Activated naive CD8-positive, alpha-beta T cell (primary cell): ENCODE results near the gene LRRTM4.
"Not testable (repeated sequence)": the region's sequence is repeated elsewhere in the genome, so short reads cannot be mapped to it uniquely, and the experiment has no call there.

Experiments used
- H3K27ac Mint-ChIP-seq: one replicate; pipeline ENCODE4 v1.8.0; 2021; ENCODE audit warnings: mixed read lengths
- H3K27me3 Mint-ChIP-seq: one replicate; pipeline ENCODE4 v1.8.0; 2021; ENCODE audit warnings: mixed read lengths
- H3K36me3 Mint-ChIP-seq: one replicate; pipeline ENCODE4 v1.8.0; 2021; ENCODE audit warnings: mixed read lengths
- H3K4me1 Mint-ChIP-seq: one replicate; pipeline ENCODE4 v1.8.0; 2021; ENCODE audit warnings: low read depth, mixed read lengths
- H3K4me3 Mint-ChIP-seq: one replicate; pipeline ENCODE4 v1.8.0; 2021; ENCODE audit warnings: mild to moderate bottlenecking, mixed read lengths
- H3K9me3 Mint-ChIP-seq: one replicate; pipeline ENCODE4 v1.8.0; 2021; ENCODE audit warnings: low read depth, mixed read lengths

The LRRTM4 gene

GRCh38 chr2:77127345-77127744, 394.8 kb downstream of the LRRTM4 start:
- H3K27me3 Mint-ChIP-seq = no peaks in the 10 kb centered on the region
- no peaks in the 10 kb centered on the region for H3K36me3 Mint-ChIP-seq
- H3K9me3 Mint-ChIP-seq = peaks cover 4% of the 10 kb centered on the region
- H3K4me1 Mint-ChIP-seq = no peaks in the 10 kb centered on the region
- no peak overlapping the region for H3K4me3 Mint-ChIP-seq
- H3K27ac Mint-ChIP-seq = no peak overlapping the region

GRCh38 chr2:77121518-77121917, 400.7 kb downstream of the LRRTM4 start:
- no peak overlapping the region for H3K4me3 Mint-ChIP-seq
- no peaks in the 10 kb centered on the region for H3K36me3 Mint-ChIP-seq
- no peaks in the 10 kb centered on the region for H3K27me3 Mint-ChIP-seq
- H3K4me1 Mint-ChIP-seq = no peaks in the 10 kb centered on the region
- H3K9me3 Mint-ChIP-seq = peaks cover 17% of the 10 kb centered on the region
- H3K27ac Mint-ChIP-seq = no peak overlapping the region

- Mint-ChIP-seq H3K4me3 (no peak overlapping the region), H3K36me3 (no peaks in the 10 kb centered on the region), H3K27me3 (no peaks in the 10 kb centered on the region), H3K4me1 (no peaks in the 10 kb centered on the region), H3K9me3 (peaks cover 22% of the 10 kb centered on the region), H3K27ac (no peak overlapping the region)
Observed at GRCh38 chr2:77119333-77119732, 402.8 kb downstream of the LRRTM4 start.

GRCh38 chr2:77108915-77109314, 413.3 kb downstream of the LRRTM4 start:
- Mint-ChIP-seq H3K27me3 (no peaks in the 10 kb centered on the region), H3K4me3 (no peak overlapping the region), H3K9me3 (peaks cover 16% of the 10 kb centered on the region), H3K36me3 (no peaks in the 10 kb centered on the region), H3K27ac (no peak overlapping the region), H3K4me1 (no peaks in the 10 kb centered on the region)

- H3K9me3 Mint-ChIP-seq = peaks cover 22% of the 10 kb centered on the region
- no peaks in the 10 kb centered on the region for H3K27me3 Mint-ChIP-seq
Observed at GRCh38 chr2:77105008-77105407, 417.2 kb downstream of the LRRTM4 start.

GRCh38 chr2:77104554-77104953, 417.6 kb downstream of the LRRTM4 start:
- Mint-ChIP-seq H3K36me3 (no peaks in the 10 kb centered on the region), H3K27me3 (no peaks in the 10 kb centered on the region), H3K9me3 (peaks cover 24% of the 10 kb centered on the region), H3K27ac (no peak overlapping the region), H3K4me1 (no peaks in the 10 kb centered on the region), H3K4me3 (no peak overlapping the region)

More at GRCh38 chr2:77105008-77105407, 417.2 kb downstream of the LRRTM4 start:
- H3K4me3 Mint-ChIP-seq = no peak overlapping the region
- no peak overlapping the region for H3K27ac Mint-ChIP-seq
- no peaks in the 10 kb centered on the region for H3K36me3 Mint-ChIP-seq
- H3K4me1 Mint-ChIP-seq = no peaks in the 10 kb centered on the region

GRCh38 chr2:77102927-77103326, 419.2 kb downstream of the LRRTM4 start:
- Mint-ChIP-seq H3K4me1 (no peaks in the 10 kb centered on the region), H3K27ac (no peak overlapping the region), H3K27me3 (no peaks in the 10 kb centered on the region), H3K9me3 (peaks cover 18% of the 10 kb centered on the region), H3K4me3 (no peak overlapping the region), H3K36me3 (no peaks in the 10 kb centered on the region)

- Mint-ChIP-seq H3K4me3 (no peak overlapping the region), H3K4me1 (no peaks in the 10 kb centered on the region), H3K36me3 (no peaks in the 10 kb centered on the region), H3K27me3 (no peaks in the 10 kb centered on the region), H3K9me3 (peaks cover 23% of the 10 kb centered on the region), H3K27ac (no peak overlapping the region)
Observed at GRCh38 chr2:77101796-77102452, 420.3 kb downstream of the LRRTM4 start.

- no peak overlapping the region for H3K27ac Mint-ChIP-seq
- H3K9me3 Mint-ChIP-seq = peaks cover 19% of the 10 kb centered on the region
- H3K27me3 Mint-ChIP-seq = no peaks in the 10 kb centered on the region
- H3K4me3 Mint-ChIP-seq = no peak overlapping the region
- H3K4me1 Mint-ChIP-seq = no peaks in the 10 kb centered on the region
- no peaks in the 10 kb centered on the region for H3K36me3 Mint-ChIP-seq
Observed at GRCh38 chr2:77099961-77100360, 422.2 kb downstream of the LRRTM4 start.

- not testable (repeated sequence) for H3K27me3 Mint-ChIP-seq, H3K36me3 Mint-ChIP-seq, H3K4me3 Mint-ChIP-seq, H3K27ac Mint-ChIP-seq, H3K9me3 Mint-ChIP-seq, H3K4me1 Mint-ChIP-seq
Observed at GRCh38 chr2:77095525-77095924, 426.7 kb downstream of the LRRTM4 start.

GRCh38 chr2:77095096-77095495, 427.1 kb downstream of the LRRTM4 start:
- Mint-ChIP-seq H3K27me3 (no peaks in the 10 kb centered on the region), H3K36me3 (no peaks in the 10 kb centered on the region), H3K9me3 (peaks cover 9% of the 10 kb centered on the region), H3K4me3 (no peak overlapping the region), H3K4me1 (no peaks in the 10 kb centered on the region), H3K27ac (no peak overlapping the region)

GRCh38 chr2:77088424-77088823, 433.8 kb downstream of the LRRTM4 start:
- not testable (repeated sequence) for H3K36me3 Mint-ChIP-seq, H3K4me3 Mint-ChIP-seq, H3K27me3 Mint-ChIP-seq, H3K27ac Mint-ChIP-seq, H3K4me1 Mint-ChIP-seq, H3K9me3 Mint-ChIP-seq

GRCh38 chr2:77087987-77088414, 434.2 kb downstream of the LRRTM4 start:
- H3K36me3 Mint-ChIP-seq = no peaks in the 10 kb centered on the region

GRCh38 chr2:77086478-77086877, 435.7 kb downstream of the LRRTM4 start:
- no peaks in the 10 kb centered on the region for H3K36me3 Mint-ChIP-seq
- H3K27ac Mint-ChIP-seq = no peak overlapping the region
- H3K4me1 Mint-ChIP-seq = no peaks in the 10 kb centered on the region
- H3K4me3 Mint-ChIP-seq = no peak overlapping the region
- no peaks in the 10 kb centered on the region for H3K9me3 Mint-ChIP-seq
- no peaks in the 10 kb centered on the region for H3K27me3 Mint-ChIP-seq

More at GRCh38 chr2:77087987-77088414, 434.2 kb downstream of the LRRTM4 start:
- H3K9me3 Mint-ChIP-seq = no peaks in the 10 kb centered on the region
- H3K27me3 Mint-ChIP-seq = no peaks in the 10 kb centered on the region
- H3K4me1 Mint-ChIP-seq = no peaks in the 10 kb centered on the region
- no peak overlapping the region for H3K27ac Mint-ChIP-seq
- no peak overlapping the region for H3K4me3 Mint-ChIP-seq

GRCh38 chr2:77086051-77086450, 436.1 kb downstream of the LRRTM4 start:
- Mint-ChIP-seq H3K27me3 (no peaks in the 10 kb centered on the region), H3K36me3 (no peaks in the 10 kb centered on the region), H3K4me3 (no peak overlapping the region), H3K9me3 (no peaks in the 10 kb centered on the region), H3K27ac (no peak overlapping the region), H3K4me1 (no peaks in the 10 kb centered on the region)

- H3K27ac Mint-ChIP-seq = no peak overlapping the region
- H3K4me3 Mint-ChIP-seq = no peak overlapping the region
- H3K36me3 Mint-ChIP-seq = no peaks in the 10 kb centered on the region
- peaks cover 4% of the 10 kb centered on the region for H3K9me3 Mint-ChIP-seq
- H3K4me1 Mint-ChIP-seq = no peaks in the 10 kb centered on the region
- no peaks in the 10 kb centered on the region for H3K27me3 Mint-ChIP-seq
Observed at GRCh38 chr2:77085561-77085960, 436.6 kb downstream of the LRRTM4 start.
